H9 (cell line): ENCODE data around the gene CHPF. TPM values are rescaled to one million over a fixed set of nuclear protein-coding genes. Genes with fewer than 3 reads are reported as not detected.

ENCODE experiments used
- DNase-seq: peaks from one replicate; pipeline ENCODE4 v3.0.0-alpha.2; 2017
- H2AFZ ChIP-seq: one replicate; pipeline ENCODE4 v1.6.1; 2013; ENCODE audit warnings: mild to moderate bottlenecking, low read length, control low read depth, moderate library complexity
- H2AK5ac ChIP-seq: 2 replicates; pipeline ENCODE4 v1.6.1; 2013; ENCODE audit warnings: low read length, control low read depth, mixed read lengths; ENCODE audit not compliant: insufficient read length
- H2BK120ac ChIP-seq: one replicate; pipeline ENCODE4 v1.6.1; 2013; ENCODE audit warnings: low read depth, mild to moderate bottlenecking, low read length, control low read depth, inconsistent platforms; ENCODE audit not compliant: poor library complexity, severe bottlenecking
- H2BK12ac ChIP-seq: 2 replicates; pipeline ENCODE4 v1.6.1; 2013; ENCODE audit warnings: low read length, control low read depth, mixed read lengths, low read depth; ENCODE audit not compliant: insufficient read length
- H2BK15ac ChIP-seq: 2 replicates; pipeline ENCODE4 v1.6.1; 2013; ENCODE audit warnings: low read depth, low read length, control low read depth
- H2BK20ac ChIP-seq: one replicate; pipeline ENCODE4 v1.6.1; 2013; ENCODE audit warnings: low read depth, mild to moderate bottlenecking, low read length, control low read depth, inconsistent platforms; ENCODE audit not compliant: poor library complexity, severe bottlenecking
- H2BK5ac ChIP-seq: 2 replicates; pipeline ENCODE4 v1.6.1; 2013; ENCODE audit warnings: low read length, control low read depth, mixed read lengths; ENCODE audit not compliant: insufficient read length
- H3K14ac ChIP-seq: 2 replicates; pipeline ENCODE4 v1.6.1; 2013; ENCODE audit warnings: low read length, control low read depth; ENCODE audit not compliant: insufficient read depth
- H3K18ac ChIP-seq: 2 replicates; pipeline ENCODE4 v1.6.1; 2013; ENCODE audit warnings: low read depth, mild to moderate bottlenecking, mixed read lengths, low read length, control low read depth; ENCODE audit not compliant: insufficient read length
- H3K23ac ChIP-seq: 2 replicates; pipeline ENCODE4 v1.6.1; 2013; ENCODE audit warnings: low read length, control low read depth, mixed read lengths, low read depth; ENCODE audit not compliant: insufficient read length
- H3K23me2 ChIP-seq: 2 replicates; pipeline ENCODE4 v1.6.1; 2013; ENCODE audit warnings: low read depth, mild to moderate bottlenecking, mixed read lengths, low read length, control low read depth; ENCODE audit not compliant: insufficient read length, poor library complexity, severe bottlenecking
- H3K27ac ChIP-seq: 2 replicates; pipeline ENCODE4 v1.5.1; 2013; ENCODE audit warnings: low read length, control low read depth, mixed read lengths, low read depth; ENCODE audit not compliant: insufficient read length
- H3K27me3 ChIP-seq: 2 replicates; pipeline ENCODE4 v1.6.1; 2013; ENCODE audit warnings: low read length, control low read depth, inconsistent platforms; ENCODE audit not compliant: insufficient read depth
- H3K4ac ChIP-seq: 2 replicates; pipeline ENCODE4 v1.6.1; 2013; ENCODE audit warnings: low read depth, mild to moderate bottlenecking, control low read depth, inconsistent platforms, low read length, moderate library complexity
- H3K4me1 ChIP-seq: 2 replicates; pipeline ENCODE4 v1.6.1; 2013; ENCODE audit warnings: low read length, control low read depth, inconsistent platforms; ENCODE audit not compliant: insufficient read depth
- H3K4me2 ChIP-seq: 2 replicates; pipeline ENCODE4 v1.6.1; 2013; ENCODE audit warnings: low read length, control low read depth, mixed read lengths; ENCODE audit not compliant: insufficient read length, insufficient read depth
- H3K56ac ChIP-seq: 2 replicates; pipeline ENCODE4 v1.6.1; 2013; ENCODE audit warnings: low read depth, mild to moderate bottlenecking, mixed read lengths, low read length, control low read depth; ENCODE audit not compliant: insufficient read length
- H3K79me1 ChIP-seq: 2 replicates; pipeline ENCODE4 v1.6.1; 2013; ENCODE audit warnings: low read depth, mild to moderate bottlenecking, moderate library complexity, low read length, control low read depth, inconsistent platforms; ENCODE audit not compliant: insufficient read depth, poor library complexity, severe bottlenecking
- H3K79me2 ChIP-seq: 2 replicates; pipeline ENCODE4 v1.6.1; 2013; ENCODE audit warnings: low read length, control low read depth, inconsistent platforms; ENCODE audit not compliant: insufficient read depth
- H3K9ac ChIP-seq: 2 replicates; pipeline ENCODE4 v1.6.1; 2013; ENCODE audit warnings: low read length, control low read depth, mixed read lengths; ENCODE audit not compliant: insufficient read length; ENCODE audit errors: extremely low read depth
- H3K9me3 ChIP-seq: one replicate; pipeline ENCODE4 v1.6.1; 2013; ENCODE audit warnings: low read depth, low read length, inconsistent platforms; ENCODE audit not compliant: control insufficient read depth
- H3T11ph ChIP-seq: one replicate; pipeline ENCODE4 v1.6.1; 2013; ENCODE audit warnings: mild to moderate bottlenecking, low read length, control low read depth, inconsistent platforms
- H4K20me1 ChIP-seq: one replicate; pipeline ENCODE4 v1.6.1; 2013; ENCODE audit not compliant: control insufficient read depth, insufficient read length, insufficient read depth
- H4K5ac ChIP-seq: 2 replicates; pipeline ENCODE4 v1.6.1; 2013; ENCODE audit warnings: low read depth, mild to moderate bottlenecking, mixed read lengths, low read length, control low read depth; ENCODE audit not compliant: insufficient read length
- H4K8ac ChIP-seq: replicated peaks from 2 replicates; pipeline ENCODE4 v1.6.1; 2013; ENCODE audit warnings: low read length, control low read depth, mixed read lengths, low read depth; ENCODE audit not compliant: insufficient read length
- H4K91ac ChIP-seq: 2 replicates; pipeline ENCODE4 v1.6.1; 2013; ENCODE audit warnings: low read depth, mild to moderate bottlenecking, moderate library complexity, mixed read lengths, low read length, control low read depth; ENCODE audit not compliant: insufficient read length
- H3K27ac Mint-ChIP-seq, 3 experiments: 2 replicates in 2 of 3; 3 replicates in 1 of 3; pipeline ENCODE4 v1.8.0; 2020 to 2021; ENCODE audit warnings: mixed read lengths in 3 of 3, mild to moderate bottlenecking in 1 of 3, moderate library complexity in 1 of 3
- H3K27me3 Mint-ChIP-seq: 2 replicates; pipeline ENCODE4 v1.8.0; 2021; ENCODE audit warnings: low read depth, mild to moderate bottlenecking, moderate library complexity, mixed read lengths
- H3K36me3 Mint-ChIP-seq, 3 experiments: 2 replicates in 2 of 3; 3 replicates in 1 of 3; pipeline ENCODE4 v1.8.0; 2020 to 2021; ENCODE audit warnings: low read depth in 3 of 3, mixed read lengths in 3 of 3; ENCODE audit not compliant: insufficient read depth in 1 of 3
- H3K4me1 Mint-ChIP-seq, 2 experiments: 2 replicates each; pipeline ENCODE4 v1.8.0; 2020; ENCODE audit warnings: mixed read lengths in 2 of 2
- H3K4me3 Mint-ChIP-seq, 2 experiments: 2 replicates in 1 of 2; 3 replicates in 1 of 2; pipeline ENCODE4 v1.8.0; 2020 to 2021; ENCODE audit warnings: mild to moderate bottlenecking in 2 of 2, mixed read lengths in 2 of 2, moderate library complexity in 1 of 2
- H3K9me3 Mint-ChIP-seq, 2 experiments: 2 replicates in 1 of 2; 3 replicates in 1 of 2; pipeline ENCODE4 v1.8.0; 2020; ENCODE audit warnings: mild to moderate bottlenecking in 2 of 2, mixed read lengths in 2 of 2, moderate library complexity in 1 of 2
- CTCF ChIP-seq: fragments of 200-600 bp; sonication (generic); conservative IDR thresholded peaks from 3 replicates; pipeline ENCODE4 v1.8.0; 2021; ENCODE audit warnings: antibody characterized with exemption, mild to moderate bottlenecking
- WGBS: extraction: QIAGEN DNeasy Blood & Tissue Kit; methylation state at CpG from one replicate; pipeline ENCODE4 v1.1.7; 2013; ENCODE audit warnings: missing lambda C conversion rate, low lambda C conversion rate, mixed read lengths; ENCODE audit not compliant: insufficient read length; ENCODE audit errors: extremely low coverage; 5-methylcytosine and 5-hydroxymethylcytosine counted together
- total RNA-seq: library from RNA; stranded (reverse); gene quantifications from 2 replicates; pipeline ENCODE4 v1.2.1, GENCODE V29; 2021

Gene CHPF
- total RNA-seq, 1 experiment from 2014 or later, result 46.5 TPM

GRCh38 chr2:219515874-219516629 lies 27.6 kb downstream of the CHPF start:
- no peaks in the 10 kb centered on the region for H3K23me2 ChIP-seq
- H3K9ac ChIP-seq, result no peak overlapping the region
- peaks cover 3% of the 10 kb centered on the region for H4K20me1 ChIP-seq
- Mint-ChIP-seq H3K27ac (no peak overlapping the region; a peak in 1 of 7 replicates), H3K36me3 (no peaks in the 10 kb centered on the region; a peak in 1 of 7 replicates), H3K27me3 (peaks cover 80% of the 10 kb centered on the region), H3K9me3 (no peaks in the 10 kb centered on the region; a peak in 3 of 5 replicates), H3K4me3 (no peak overlapping the region; a peak in 1 of 5 replicates), H3K4me1 (peaks cover 42 to 65% of the 10 kb centered on the region in 2 experiments)
- no peak overlapping the region for H3K4me2 ChIP-seq
- H3K79me1 ChIP-seq, result no peaks in the 10 kb centered on the region
- no peak overlapping the region for H2BK20ac ChIP-seq
- no peak overlapping the region for H4K8ac ChIP-seq
- no peak overlapping the region for H3K4ac ChIP-seq
- H3K79me2 ChIP-seq, result no peaks in the 10 kb centered on the region
- H4K91ac ChIP-seq, result no peak overlapping the region
- H2BK12ac ChIP-seq, result no peak overlapping the region
- no peak overlapping the region for H3K18ac ChIP-seq
- H3K4me1 ChIP-seq, result peaks cover 9% of the 10 kb centered on the region; the same call in 1 of the 2 replicates
- no peak overlapping the region for H3K23ac ChIP-seq
- H3K14ac ChIP-seq, result no peak overlapping the region
- no peak overlapping the region for H2BK15ac ChIP-seq
- H4K5ac ChIP-seq, result no peak overlapping the region
- H2AK5ac ChIP-seq, result no peak overlapping the region
- no peak for TF ChIP-seq CTCF
- H3K56ac ChIP-seq, result no peak overlapping the region
- H2BK5ac ChIP-seq, result no peak overlapping the region
- no peak overlapping the region for H2AFZ ChIP-seq
- H3K27ac ChIP-seq, result no peak overlapping the region
- peaks cover 19% of the 10 kb centered on the region; the same call in 1 of the 2 replicates for H3K27me3 ChIP-seq
- no CpG with 5 or more reads among the region's 17 CpGs for WGBS
- H3K9me3 ChIP-seq, result no peaks in the 10 kb centered on the region
- no peak overlapping the region for H2BK120ac ChIP-seq
- no peak overlapping the region for H3T11ph ChIP-seq
- no peak for DNase-seq
